MM.1S (cell line): Measurements from ENCODE around the gene GPR4.

Source experiments
- DNase-seq: peaks from one replicate; pipeline ENCODE4 v3.0.0-alpha.2; 2015
- H2AFZ ChIP-seq: fragments of 300-600 bp; sonication (generic); 2 replicates; pipeline ENCODE4 v1.6.0; 2016; ENCODE audit warnings: antibody characterized with exemption, low read length
- H3F3A ChIP-seq: fragments of 300-600 bp; sonication (generic); 2 replicates; pipeline ENCODE4 v1.6.1; 2016; ENCODE audit warnings: mild to moderate bottlenecking, antibody characterized with exemption, low read length, moderate library complexity, mixed read lengths; ENCODE audit not compliant: insufficient read depth
- H3K27ac ChIP-seq: fragments of 300-600 bp; sonication (generic); 2 replicates; pipeline ENCODE4 v1.5.1; 2016; ENCODE audit warnings: mild to moderate bottlenecking, low read length
- H3K27me3 ChIP-seq: fragments of 300-600 bp; sonication (generic); replicated peaks from 2 replicates; pipeline ENCODE4 v1.6.0; 2016; ENCODE audit warnings: low read length; ENCODE audit not compliant: insufficient read depth
- H3K36me3 ChIP-seq: fragments of 300-600 bp; sonication (generic); replicated peaks from 2 replicates; pipeline ENCODE4 v1.6.1; 2016; ENCODE audit warnings: mild to moderate bottlenecking, low read length, mixed read lengths; ENCODE audit not compliant: insufficient read depth
- H3K4me1 ChIP-seq: fragments of 300-600 bp; sonication (generic); 2 replicates; pipeline ENCODE4 v1.6.1; 2016; ENCODE audit warnings: low read length, mixed read lengths
- H3K4me2 ChIP-seq: fragments of 300-600 bp; sonication (generic); 2 replicates; pipeline ENCODE4 v1.6.0; 2016; ENCODE audit warnings: low read depth, low read length
- H3K4me3 ChIP-seq: fragments of 300-600 bp; sonication (generic); 2 replicates; pipeline ENCODE4 v1.5.1; 2016; ENCODE audit warnings: low read length, mixed read lengths
- H3K79me2 ChIP-seq: fragments of 300-600 bp; sonication (generic); 2 replicates; pipeline ENCODE4 v1.6.1; 2016; ENCODE audit warnings: mixed run types, low read length, mixed read lengths
- H3K9ac ChIP-seq: fragments of 300-600 bp; sonication (generic); 2 replicates; pipeline ENCODE4 v1.6.1; 2016; ENCODE audit warnings: low read length, mixed read lengths
- H3K9me2 ChIP-seq: fragments of 300-600 bp; sonication (generic); replicated peaks from 2 replicates; pipeline ENCODE4 v1.6.1; 2016; ENCODE audit warnings: mild to moderate bottlenecking, low read length, mixed read lengths; ENCODE audit not compliant: insufficient read depth
- H3K9me3 ChIP-seq: fragments of 300-600 bp; sonication (generic); replicated peaks from 2 replicates; pipeline ENCODE4 v1.6.1; 2016; ENCODE audit warnings: mild to moderate bottlenecking, low read length, mixed read lengths; ENCODE audit not compliant: insufficient read depth
- H4K20me1 ChIP-seq: fragments of 300-600 bp; sonication (generic); 2 replicates; pipeline ENCODE4 v1.6.1; 2016; ENCODE audit warnings: mild to moderate bottlenecking, low read length, moderate library complexity, mixed read lengths; ENCODE audit not compliant: insufficient read depth
- EZH2 ChIP-seq: fragments of 300-600 bp; sonication (generic); optimal IDR thresholded peaks from 2 replicates; pipeline ENCODE3; 2017; ENCODE audit warnings: low read depth, mild to moderate bottlenecking, antibody characterized with exemption, low read length, mixed read lengths
- EZH2phosphoT487 ChIP-seq: fragments of 300-600 bp; sonication (generic); IDR thresholded peaks from 2 replicates; pipeline ENCODE4 v1.6.1; 2018; ENCODE audit warnings: antibody characterized with exemption, low read length
- TF ChIP-seq, protein P1 (sequence below): fragments of 300-600 bp; sonication (generic); IDR thresholded peaks from 2 replicates; pipeline ENCODE4 v1.5.1; 2016; ENCODE audit warnings: antibody characterized with exemption, low read length, mixed read lengths

GPR4 gene

GRCh38 chr19:45601115-45601514, 897 bp downstream of the GPR4 start:
- no peak overlapping the region for H3K9ac ChIP-seq
- DNase-seq, result no peak
- H3K27ac ChIP-seq, result no peak overlapping the region
- H3K27me3 ChIP-seq, result peaks cover 68% of the 10 kb centered on the region
- H3K9me3 ChIP-seq, result no peaks in the 10 kb centered on the region
- H3F3A ChIP-seq, result no peaks in the 10 kb centered on the region
- H3K4me3 ChIP-seq, result no peak overlapping the region
- no peaks in the 10 kb centered on the region for H3K36me3 ChIP-seq
- H3K4me2 ChIP-seq, result no peak overlapping the region
- TF ChIP-seq EZH2phosphoT487 (no peak), EZH2 (no peak)
- TF ChIP-seq, protein P1, sequence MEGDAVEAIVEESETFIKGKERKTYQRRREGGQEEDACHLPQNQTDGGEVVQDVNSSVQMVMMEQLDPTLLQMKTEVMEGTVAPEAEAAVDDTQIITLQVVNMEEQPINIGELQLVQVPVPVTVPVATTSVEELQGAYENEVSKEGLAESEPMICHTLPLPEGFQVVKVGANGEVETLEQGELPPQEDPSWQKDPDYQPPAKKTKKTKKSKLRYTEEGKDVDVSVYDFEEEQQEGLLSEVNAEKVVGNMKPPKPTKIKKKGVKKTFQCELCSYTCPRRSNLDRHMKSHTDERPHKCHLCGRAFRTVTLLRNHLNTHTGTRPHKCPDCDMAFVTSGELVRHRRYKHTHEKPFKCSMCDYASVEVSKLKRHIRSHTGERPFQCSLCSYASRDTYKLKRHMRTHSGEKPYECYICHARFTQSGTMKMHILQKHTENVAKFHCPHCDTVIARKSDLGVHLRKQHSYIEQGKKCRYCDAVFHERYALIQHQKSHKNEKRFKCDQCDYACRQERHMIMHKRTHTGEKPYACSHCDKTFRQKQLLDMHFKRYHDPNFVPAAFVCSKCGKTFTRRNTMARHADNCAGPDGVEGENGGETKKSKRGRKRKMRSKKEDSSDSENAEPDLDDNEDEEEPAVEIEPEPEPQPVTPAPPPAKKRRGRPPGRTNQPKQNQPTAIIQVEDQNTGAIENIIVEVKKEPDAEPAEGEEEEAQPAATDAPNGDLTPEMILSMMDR, result no peak
- 0 out of 2 replicates have a peak, but pooled peaks cover 7% of the 10 kb centered on the region for H3K4me1 ChIP-seq
- H3K9me2 ChIP-seq, result no peaks in the 10 kb centered on the region
- no peaks in the 10 kb centered on the region for H4K20me1 ChIP-seq
- H2AFZ ChIP-seq, result no peak overlapping the region
- H3K79me2 ChIP-seq, result no peaks in the 10 kb centered on the region

GRCh38 chr19:45600340-45600885, 1.6 kb downstream of the GPR4 start:
- no peaks in the 10 kb centered on the region for H4K20me1 ChIP-seq
- H3K4me2 ChIP-seq, result no peak overlapping the region
- no peak overlapping the region for H3K4me3 ChIP-seq

DNA sequence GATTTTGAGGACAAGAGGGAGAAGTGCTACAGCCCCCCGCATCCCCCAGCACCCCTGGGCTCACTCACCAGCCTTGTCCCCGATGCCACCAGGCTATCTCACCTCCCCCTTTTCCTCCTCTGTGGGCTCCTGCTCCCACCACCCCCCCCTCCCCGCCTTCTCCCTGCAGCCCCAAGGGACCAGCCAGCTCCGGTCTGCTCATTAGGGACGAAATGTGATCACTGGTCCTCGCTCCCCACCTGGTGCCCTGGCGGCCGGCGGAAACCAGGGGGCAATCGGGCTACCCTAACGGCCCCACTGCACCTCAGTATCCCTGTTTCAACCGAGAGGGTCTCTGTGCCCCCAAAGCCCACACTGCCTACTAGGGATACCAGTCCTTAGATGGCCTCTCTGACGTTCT, 2.7 kb downstream of the GPR4 start:
- Histone ChIP-seq H3K79me2 (no peaks in the 10 kb centered on the region), H3K4me2 (no peak overlapping the region), H3K9me3 (no peaks in the 10 kb centered on the region), H3K27me3 (peaks cover 79% of the 10 kb centered on the region), H2AFZ (no peak overlapping the region), H3K4me1 (0 out of 2 replicates have a peak, but pooled peaks cover 7% of the 10 kb centered on the region), H4K20me1 (no peaks in the 10 kb centered on the region), H3K27ac (no peak overlapping the region), H3K9me2 (no peaks in the 10 kb centered on the region), H3K36me3 (no peaks in the 10 kb centered on the region), H3F3A (no peaks in the 10 kb centered on the region), H3K4me3 (no peak overlapping the region), H3K9ac (no peak overlapping the region)
- no peak for DNase-seq
- TF ChIP-seq EZH2 (no peak), EZH2phosphoT487 (no peak)
- TF ChIP-seq, protein P1, result no peak

More at GRCh38 chr19:45600340-45600885, 1.6 kb downstream of the GPR4 start:
- H3K27ac ChIP-seq, result no peak overlapping the region
- no peak overlapping the region for H3K9ac ChIP-seq
- H3K9me3 ChIP-seq, result no peaks in the 10 kb centered on the region
- no peak for DNase-seq
- H2AFZ ChIP-seq, result no peak overlapping the region
- TF ChIP-seq, protein P1, result no peak
- TF ChIP-seq EZH2phosphoT487 (no peak), EZH2 (no peak)
- H3K36me3 ChIP-seq, result no peaks in the 10 kb centered on the region
- no peaks in the 10 kb centered on the region for H3K79me2 ChIP-seq
- H3K27me3 ChIP-seq, result peaks cover 74% of the 10 kb centered on the region
- no peaks in the 10 kb centered on the region for H3F3A ChIP-seq
- no peaks in the 10 kb centered on the region for H3K9me2 ChIP-seq
- 0 out of 2 replicates have a peak, but pooled peaks cover 7% of the 10 kb centered on the region for H3K4me1 ChIP-seq
